GM23338 (cell line): ENCODE data around the gene RGS6. TPM values are rescaled to one million over a fixed set of nuclear protein-coding genes. Genes with fewer than 3 reads are reported as not detected.

Experiments
- ATAC-seq: fragments of 200-7000 bp; cut with Tn5 transposase; 3 replicates; pipeline ENCODE4 v1.9.1; 2020
- DNase-seq: peaks from one replicate; pipeline ENCODE4 v3.0.0-alpha.2; 2015; ENCODE audit warnings: low spot score
- H2AFZ ChIP-seq: fragments of 200-600 bp; sonication (generic); 2 replicates; pipeline ENCODE4 v1.8.0; 2016; ENCODE audit warnings: antibody characterized with exemption, mild to moderate bottlenecking, moderate library complexity
- H3F3A ChIP-seq: fragments of 200-600 bp; sonication (generic); replicated peaks from 2 replicates; pipeline ENCODE4 v1.8.0; 2017; ENCODE audit warnings: antibody characterized with exemption, mixed run types, low read depth
- H3K27ac ChIP-seq: fragments of 200-600 bp; sonication (generic); 2 replicates; pipeline ENCODE4 v1.6.1; 2016; ENCODE audit warnings: low read depth
- H3K27me3 ChIP-seq: fragments of 200-600 bp; sonication (generic); 2 replicates; pipeline ENCODE4 v1.8.0; 2016; ENCODE audit warnings: mild to moderate bottlenecking, mixed run types, moderate library complexity; ENCODE audit not compliant: insufficient read depth
- H3K36me3 ChIP-seq: fragments of 200-600 bp; sonication (generic); 2 replicates; pipeline ENCODE4 v1.8.0; 2016; ENCODE audit warnings: mild to moderate bottlenecking; ENCODE audit not compliant: insufficient read depth
- H3K4me1 ChIP-seq: fragments of 200-600 bp; sonication (generic); 2 replicates; pipeline ENCODE4 v1.8.0; 2016; ENCODE audit warnings: mild to moderate bottlenecking, moderate library complexity; ENCODE audit not compliant: insufficient read depth
- H3K4me2 ChIP-seq: fragments of 200-600 bp; sonication (generic); 2 replicates; pipeline ENCODE4 v1.7.1; 2017; ENCODE audit warnings: mixed run types
- H3K4me3 ChIP-seq: fragments of 200-600 bp; sonication (generic); 2 replicates; pipeline ENCODE4 v1.6.1; 2016; ENCODE audit warnings: mixed run types
- H3K79me2 ChIP-seq: fragments of 200-600 bp; sonication (generic); replicated peaks from 2 replicates; pipeline ENCODE4 v1.8.0; 2017; ENCODE audit warnings: mild to moderate bottlenecking; ENCODE audit not compliant: insufficient read depth
- H3K9me2 ChIP-seq: fragments of 200-600 bp; sonication (generic); 2 replicates; pipeline ENCODE4 v1.8.0; 2017; ENCODE audit not compliant: insufficient read depth
- H4K20me1 ChIP-seq: fragments of 200-600 bp; sonication (generic); replicated peaks from 2 replicates; pipeline ENCODE4 v1.8.0; 2017; ENCODE audit warnings: mild to moderate bottlenecking; ENCODE audit not compliant: insufficient read depth
- H3K27ac Mint-ChIP-seq: 2 replicates; pipeline ENCODE4 v1.8.0; 2020; ENCODE audit warnings: inconsistent platforms, mild to moderate bottlenecking, moderate library complexity, mixed read lengths
- H3K27me3 Mint-ChIP-seq: 3 replicates; pipeline ENCODE4 v1.8.0; 2022; ENCODE audit warnings: low read depth, mild to moderate bottlenecking, moderate library complexity, mixed read lengths, inconsistent platforms; ENCODE audit not compliant: insufficient read depth, poor library complexity
- H3K36me3 Mint-ChIP-seq: 3 replicates; pipeline ENCODE4 v1.8.0; 2021; ENCODE audit warnings: low read depth, mild to moderate bottlenecking, inconsistent platforms, moderate library complexity, mixed read lengths
- H3K4me1 Mint-ChIP-seq: 3 replicates; pipeline ENCODE4 v1.8.0; 2020; ENCODE audit warnings: mild to moderate bottlenecking, inconsistent platforms, mixed read lengths
- H3K4me3 Mint-ChIP-seq: 3 replicates; pipeline ENCODE4 v1.8.0; 2021; ENCODE audit warnings: moderate library complexity, mild to moderate bottlenecking, inconsistent platforms, mixed read lengths
- H3K9me3 Mint-ChIP-seq: 3 replicates; pipeline ENCODE4 v1.8.0; 2020; ENCODE audit warnings: moderate library complexity, mild to moderate bottlenecking, inconsistent platforms, mixed read lengths
- CREB1 ChIP-seq: fragments of 250-450 bp; sonication (Bioruptor Pico); IDR thresholded peaks from 2 replicates; pipeline ENCODE4 v1.5.0; 2020; ENCODE audit warnings: low read depth, mild to moderate bottlenecking, moderate library complexity
- JUNB ChIP-seq: IDR thresholded peaks from one replicate; pipeline ENCODE4 v1.6.1; 2016; ENCODE audit warnings: antibody characterized with exemption; ENCODE audit not compliant: unreplicated experiment
- polyA plus RNA-seq: library from polyadenylated mRNA; unstranded; fragments of >200 nt; fragmentation: Nextera tagmentation; extraction: Ambion mirVana; gene quantifications from 2 replicates; pipeline ENCODE4 v1.2.1, GENCODE V29; 2016
- total RNA-seq: library from RNA; depleted of rRNA; stranded (reverse); fragments of >200 nt; shearing (Covaris generic); gene quantifications from 2 replicates; pipeline ENCODE4 v1.2.3, GENCODE V29; 2014
- TF ChIP-seq, protein P1 (sequence below): fragments of 250-450 bp; sonication (Bioruptor Pico); IDR thresholded peaks from 2 replicates; pipeline ENCODE4 v1.5.0; 2020; ENCODE audit warnings: mild to moderate bottlenecking, moderate library complexity
- TF ChIP-seq, protein P2 (sequence below), 2 experiments: fragments of 200-600 bp in 1 of 2; sonication (generic) in 1 of 2; conservative IDR thresholded peaks; 2 replicates each; pipeline versions ENCODE4 v1.5.1 to v1.6.1; 2016 to 2017; ENCODE audit warnings: antibody characterized with exemption in 2 of 2, low read depth in 2 of 2, mild to moderate bottlenecking in 2 of 2, moderate library complexity in 1 of 2
- TF ChIP-seq, protein P3 (sequence below): IDR thresholded peaks from one replicate; pipeline ENCODE4 v1.6.1; 2018; ENCODE audit warnings: antibody characterized with exemption; ENCODE audit not compliant: unreplicated experiment

RGS6 gene
- total and polyA plus RNA-seq, 2 experiments from 2014 or later: 0.66 to 0.83 TPM

DNA sequence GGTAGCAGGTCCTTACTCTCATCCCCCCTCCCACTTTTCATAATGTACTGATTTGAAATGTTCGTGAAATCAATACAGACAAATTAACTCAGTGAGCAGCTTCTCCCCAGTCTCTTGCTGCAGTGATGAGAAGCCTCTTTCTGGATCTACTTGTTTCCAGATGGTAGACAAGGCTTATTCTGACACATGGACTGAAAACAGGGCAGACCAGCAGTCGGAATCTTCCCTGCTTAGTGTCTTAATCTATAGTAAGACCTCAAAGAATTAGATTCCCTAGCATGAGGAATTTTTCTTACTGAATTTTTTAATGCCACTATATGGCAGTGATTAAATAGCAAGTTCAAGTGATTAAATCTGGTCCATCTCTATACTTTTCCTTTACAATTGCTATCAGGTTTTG lies 120.1 kb downstream of the RGS6 start:
- Histone ChIP-seq H3F3A (no peaks in the 10 kb centered on the region), H2AFZ (no peak overlapping the region), H3K4me1 (no peaks in the 10 kb centered on the region), H3K27me3 (no peaks in the 10 kb centered on the region), H3K27ac (no peak overlapping the region), H3K9me2 (no peaks in the 10 kb centered on the region), H3K4me2 (no peak overlapping the region), H3K79me2 (no peaks in the 10 kb centered on the region), H3K4me3 (no peak overlapping the region), H4K20me1 (no peaks in the 10 kb centered on the region), H3K36me3 (no peaks in the 10 kb centered on the region)
- ATAC-seq (no peak), DNase-seq (no peak)
- Mint-ChIP-seq H3K9me3 (no peaks in the 10 kb centered on the region), H3K4me3 (no peak overlapping the region), H3K27me3 (peaks cover 3% of the 10 kb centered on the region), H3K36me3 (no peaks in the 10 kb centered on the region), H3K4me1 (peaks cover 18% of the 10 kb centered on the region), H3K27ac (no peak overlapping the region)
- TF ChIP-seq, protein P1, sequence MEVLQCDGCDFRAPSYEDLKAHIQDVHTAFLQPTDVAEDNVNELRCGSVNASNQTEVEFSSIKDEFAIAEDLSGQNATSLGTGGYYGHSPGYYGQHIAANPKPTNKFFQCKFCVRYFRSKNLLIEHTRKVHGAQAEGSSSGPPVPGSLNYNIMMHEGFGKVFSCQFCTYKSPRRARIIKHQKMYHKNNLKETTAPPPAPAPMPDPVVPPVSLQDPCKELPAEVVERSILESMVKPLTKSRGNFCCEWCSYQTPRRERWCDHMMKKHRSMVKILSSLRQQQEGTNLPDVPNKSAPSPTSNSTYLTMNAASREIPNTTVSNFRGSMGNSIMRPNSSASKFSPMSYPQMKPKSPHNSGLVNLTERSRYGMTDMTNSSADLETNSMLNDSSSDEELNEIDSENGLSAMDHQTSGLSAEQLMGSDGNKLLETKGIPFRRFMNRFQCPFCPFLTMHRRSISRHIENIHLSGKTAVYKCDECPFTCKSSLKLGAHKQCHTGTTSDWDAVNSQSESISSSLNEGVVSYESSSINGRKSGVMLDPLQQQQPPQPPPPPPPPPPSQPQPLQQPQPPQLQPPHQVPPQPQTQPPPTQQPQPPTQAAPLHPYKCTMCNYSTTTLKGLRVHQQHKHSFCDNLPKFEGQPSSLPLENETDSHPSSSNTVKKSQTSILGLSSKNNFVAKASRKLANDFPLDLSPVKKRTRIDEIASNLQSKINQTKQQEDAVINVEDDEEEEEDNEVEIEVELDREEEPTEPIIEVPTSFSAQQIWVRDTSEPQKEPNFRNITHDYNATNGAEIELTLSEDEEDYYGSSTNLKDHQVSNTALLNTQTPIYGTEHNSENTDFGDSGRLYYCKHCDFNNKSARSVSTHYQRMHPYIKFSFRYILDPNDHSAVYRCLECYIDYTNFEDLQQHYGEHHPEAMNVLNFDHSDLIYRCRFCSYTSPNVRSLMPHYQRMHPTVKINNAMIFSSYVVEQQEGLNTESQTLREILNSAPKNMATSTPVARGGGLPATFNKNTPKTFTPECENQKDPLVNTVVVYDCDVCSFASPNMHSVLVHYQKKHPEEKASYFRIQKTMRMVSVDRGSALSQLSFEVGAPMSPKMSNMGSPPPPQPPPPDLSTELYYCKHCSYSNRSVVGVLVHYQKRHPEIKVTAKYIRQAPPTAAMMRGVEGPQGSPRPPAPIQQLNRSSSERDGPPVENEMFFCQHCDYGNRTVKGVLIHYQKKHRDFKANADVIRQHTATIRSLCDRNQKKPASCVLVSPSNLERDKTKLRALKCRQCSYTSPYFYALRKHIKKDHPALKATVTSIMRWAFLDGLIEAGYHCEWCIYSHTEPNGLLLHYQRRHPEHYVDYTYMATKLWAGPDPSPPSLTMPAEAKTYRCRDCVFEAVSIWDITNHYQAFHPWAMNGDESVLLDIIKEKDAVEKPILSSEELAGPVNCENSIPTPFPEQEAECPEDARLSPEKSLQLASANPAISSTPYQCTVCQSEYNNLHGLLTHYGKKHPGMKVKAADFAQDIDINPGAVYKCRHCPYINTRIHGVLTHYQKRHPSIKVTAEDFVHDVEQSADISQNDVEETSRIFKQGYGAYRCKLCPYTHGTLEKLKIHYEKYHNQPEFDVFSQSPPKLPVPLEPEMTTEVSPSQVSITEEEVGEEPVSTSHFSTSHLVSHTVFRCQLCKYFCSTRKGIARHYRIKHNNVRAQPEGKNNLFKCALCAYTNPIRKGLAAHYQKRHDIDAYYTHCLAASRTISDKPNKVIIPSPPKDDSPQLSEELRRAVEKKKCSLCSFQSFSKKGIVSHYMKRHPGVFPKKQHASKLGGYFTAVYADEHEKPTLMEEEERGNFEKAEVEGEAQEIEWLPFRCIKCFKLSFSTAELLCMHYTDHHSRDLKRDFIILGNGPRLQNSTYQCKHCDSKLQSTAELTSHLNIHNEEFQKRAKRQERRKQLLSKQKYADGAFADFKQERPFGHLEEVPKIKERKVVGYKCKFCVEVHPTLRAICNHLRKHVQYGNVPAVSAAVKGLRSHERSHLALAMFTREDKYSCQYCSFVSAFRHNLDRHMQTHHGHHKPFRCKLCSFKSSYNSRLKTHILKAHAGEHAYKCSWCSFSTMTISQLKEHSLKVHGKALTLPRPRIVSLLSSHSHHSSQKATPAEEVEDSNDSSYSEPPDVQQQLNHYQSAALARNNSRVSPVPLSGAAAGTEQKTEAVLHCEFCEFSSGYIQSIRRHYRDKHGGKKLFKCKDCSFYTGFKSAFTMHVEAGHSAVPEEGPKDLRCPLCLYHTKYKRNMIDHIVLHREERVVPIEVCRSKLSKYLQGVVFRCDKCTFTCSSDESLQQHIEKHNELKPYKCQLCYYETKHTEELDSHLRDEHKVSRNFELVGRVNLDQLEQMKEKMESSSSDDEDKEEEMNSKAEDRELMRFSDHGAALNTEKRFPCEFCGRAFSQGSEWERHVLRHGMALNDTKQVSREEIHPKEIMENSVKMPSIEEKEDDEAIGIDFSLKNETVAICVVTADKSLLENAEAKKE (CRISPR knock-in tag): no peak
- TF ChIP-seq JUNB (no peak), CREB1 (no peak)
- TF ChIP-seq, protein P2, sequence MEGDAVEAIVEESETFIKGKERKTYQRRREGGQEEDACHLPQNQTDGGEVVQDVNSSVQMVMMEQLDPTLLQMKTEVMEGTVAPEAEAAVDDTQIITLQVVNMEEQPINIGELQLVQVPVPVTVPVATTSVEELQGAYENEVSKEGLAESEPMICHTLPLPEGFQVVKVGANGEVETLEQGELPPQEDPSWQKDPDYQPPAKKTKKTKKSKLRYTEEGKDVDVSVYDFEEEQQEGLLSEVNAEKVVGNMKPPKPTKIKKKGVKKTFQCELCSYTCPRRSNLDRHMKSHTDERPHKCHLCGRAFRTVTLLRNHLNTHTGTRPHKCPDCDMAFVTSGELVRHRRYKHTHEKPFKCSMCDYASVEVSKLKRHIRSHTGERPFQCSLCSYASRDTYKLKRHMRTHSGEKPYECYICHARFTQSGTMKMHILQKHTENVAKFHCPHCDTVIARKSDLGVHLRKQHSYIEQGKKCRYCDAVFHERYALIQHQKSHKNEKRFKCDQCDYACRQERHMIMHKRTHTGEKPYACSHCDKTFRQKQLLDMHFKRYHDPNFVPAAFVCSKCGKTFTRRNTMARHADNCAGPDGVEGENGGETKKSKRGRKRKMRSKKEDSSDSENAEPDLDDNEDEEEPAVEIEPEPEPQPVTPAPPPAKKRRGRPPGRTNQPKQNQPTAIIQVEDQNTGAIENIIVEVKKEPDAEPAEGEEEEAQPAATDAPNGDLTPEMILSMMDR (conservative IDR thresholded peaks at IDR 0.05; ENCODE audit: low read depth in 2 of 2): no peak
- TF ChIP-seq, protein P3, sequence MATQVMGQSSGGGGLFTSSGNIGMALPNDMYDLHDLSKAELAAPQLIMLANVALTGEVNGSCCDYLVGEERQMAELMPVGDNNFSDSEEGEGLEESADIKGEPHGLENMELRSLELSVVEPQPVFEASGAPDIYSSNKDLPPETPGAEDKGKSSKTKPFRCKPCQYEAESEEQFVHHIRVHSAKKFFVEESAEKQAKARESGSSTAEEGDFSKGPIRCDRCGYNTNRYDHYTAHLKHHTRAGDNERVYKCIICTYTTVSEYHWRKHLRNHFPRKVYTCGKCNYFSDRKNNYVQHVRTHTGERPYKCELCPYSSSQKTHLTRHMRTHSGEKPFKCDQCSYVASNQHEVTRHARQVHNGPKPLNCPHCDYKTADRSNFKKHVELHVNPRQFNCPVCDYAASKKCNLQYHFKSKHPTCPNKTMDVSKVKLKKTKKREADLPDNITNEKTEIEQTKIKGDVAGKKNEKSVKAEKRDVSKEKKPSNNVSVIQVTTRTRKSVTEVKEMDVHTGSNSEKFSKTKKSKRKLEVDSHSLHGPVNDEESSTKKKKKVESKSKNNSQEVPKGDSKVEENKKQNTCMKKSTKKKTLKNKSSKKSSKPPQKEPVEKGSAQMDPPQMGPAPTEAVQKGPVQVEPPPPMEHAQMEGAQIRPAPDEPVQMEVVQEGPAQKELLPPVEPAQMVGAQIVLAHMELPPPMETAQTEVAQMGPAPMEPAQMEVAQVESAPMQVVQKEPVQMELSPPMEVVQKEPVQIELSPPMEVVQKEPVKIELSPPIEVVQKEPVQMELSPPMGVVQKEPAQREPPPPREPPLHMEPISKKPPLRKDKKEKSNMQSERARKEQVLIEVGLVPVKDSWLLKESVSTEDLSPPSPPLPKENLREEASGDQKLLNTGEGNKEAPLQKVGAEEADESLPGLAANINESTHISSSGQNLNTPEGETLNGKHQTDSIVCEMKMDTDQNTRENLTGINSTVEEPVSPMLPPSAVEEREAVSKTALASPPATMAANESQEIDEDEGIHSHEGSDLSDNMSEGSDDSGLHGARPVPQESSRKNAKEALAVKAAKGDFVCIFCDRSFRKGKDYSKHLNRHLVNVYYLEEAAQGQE: no peak
